Endodermal cell (in vitro differentiated cells): ENCODE measurements around the gene PAIP1. TPM values are rescaled to one million over a fixed set of nuclear protein-coding genes. Genes with fewer than 3 reads are reported as not detected.

Experiments used
- DNase-seq: peaks from one replicate; pipeline ENCODE4 v3.0.0-alpha.2; 2017
- H3K27ac ChIP-seq: 2 replicates; pipeline ENCODE4 v1.5.1; 2013; ENCODE audit warnings: mild to moderate bottlenecking, low read depth, low read length, moderate library complexity
- H3K27me3 ChIP-seq: 2 replicates; pipeline ENCODE4 v1.6.1; 2013; ENCODE audit warnings: mild to moderate bottlenecking, low read length, moderate library complexity; ENCODE audit not compliant: insufficient read depth, control insufficient read depth, poor library complexity, severe bottlenecking
- H3K36me3 ChIP-seq: 2 replicates; pipeline ENCODE4 v1.7.0; 2013; ENCODE audit warnings: mild to moderate bottlenecking, low read length, moderate library complexity; ENCODE audit not compliant: control insufficient read depth, insufficient read depth
- H3K4me1 ChIP-seq: one replicate; pipeline ENCODE4 v1.7.0; 2013; ENCODE audit warnings: low read length; ENCODE audit not compliant: control insufficient read depth, insufficient read depth
- H3K4me3 ChIP-seq: 2 replicates; pipeline ENCODE4 v1.5.1; 2013; ENCODE audit warnings: mild to moderate bottlenecking, low read length, moderate library complexity
- H3K9ac ChIP-seq: 2 replicates; pipeline ENCODE4 v1.6.1; 2013; ENCODE audit warnings: mild to moderate bottlenecking, low read length, moderate library complexity; ENCODE audit not compliant: poor library complexity, severe bottlenecking; ENCODE audit errors: extremely low read depth
- H3K9me3 ChIP-seq: 2 replicates; pipeline ENCODE4 v1.6.1; 2013; ENCODE audit warnings: mild to moderate bottlenecking, low read length, moderate library complexity; ENCODE audit not compliant: control insufficient read depth
- H3K27ac Mint-ChIP-seq: 2 replicates; pipeline ENCODE4 v1.8.0; 2020; ENCODE audit warnings: mixed read lengths
- H3K27me3 Mint-ChIP-seq: 2 replicates; pipeline ENCODE4 v1.8.0; 2021; ENCODE audit warnings: mild to moderate bottlenecking, mixed read lengths; ENCODE audit not compliant: insufficient read depth
- H3K36me3 Mint-ChIP-seq: 2 replicates; pipeline ENCODE4 v1.8.0; 2020; ENCODE audit warnings: low read depth, mixed read lengths
- H3K4me1 Mint-ChIP-seq: 2 replicates; pipeline ENCODE4 v1.8.0; 2020; ENCODE audit warnings: mixed read lengths
- H3K4me3 Mint-ChIP-seq: 2 replicates; pipeline ENCODE4 v1.8.0; 2020; ENCODE audit warnings: mild to moderate bottlenecking, moderate library complexity, mixed read lengths
- H3K9me3 Mint-ChIP-seq: 2 replicates; pipeline ENCODE4 v1.8.0; 2020; ENCODE audit warnings: mild to moderate bottlenecking, mixed read lengths
- CTCF ChIP-seq: fragments of 200-600 bp; sonication (generic); conservative IDR thresholded peaks from 2 replicates; pipeline ENCODE4 v1.5.0; 2021; ENCODE audit warnings: antibody characterized with exemption, mild to moderate bottlenecking
- WGBS, 2 experiments: methylation state at CpG; one replicate each; pipeline versions ENCODE4 v1.1.5 to v1.1.7; 2013; ENCODE audit warnings: missing lambda C conversion rate in 2 of 2, mixed read lengths in 1 of 2; ENCODE audit not compliant: insufficient coverage in 1 of 2, insufficient read length in 1 of 2; 5-methylcytosine and 5-hydroxymethylcytosine counted together
- total RNA-seq, 2 donors: library from RNA; stranded (reverse); fragmentation: NEBNext Ultra II Directional in 1 of 2; extraction: Animal tissue kit (Norgen Biotek cat#: 25700) in 1 of 2; gene quantifications; 2 replicates in 1 of 2; 3 replicates in 1 of 2; pipeline ENCODE4 v1.2.1, GENCODE V29; 2021

The PAIP1 gene
- total RNA-seq, 2 donors from 2014 or later, result 115 to 118 TPM

- TF ChIP-seq CTCF, result no peak
- DNase-seq, result no peak
- H3K9ac ChIP-seq, result no peak overlapping the region
- H3K4me1 ChIP-seq, result no peaks in the 10 kb centered on the region
- H3K4me3 Mint-ChIP-seq, result no peak overlapping the region
- H3K27me3 ChIP-seq, result no peaks in the 10 kb centered on the region
- H3K36me3 ChIP-seq, result no peaks in the 10 kb centered on the region
- H3K36me3 Mint-ChIP-seq, result peaks cover 2% of the 10 kb centered on the region
- peaks cover 13% of the 10 kb centered on the region for H3K9me3 ChIP-seq
- H3K9me3 Mint-ChIP-seq, result peaks cover 5% of the 10 kb centered on the region
- H3K4me1 Mint-ChIP-seq, result no peaks in the 10 kb centered on the region
- WGBS, 2 experiments, result 40 to 55% methylated on average over 1 of the region's 1 CpG
- H3K27ac Mint-ChIP-seq, result no peak overlapping the region
- H3K27me3 Mint-ChIP-seq, result no peaks in the 10 kb centered on the region
- H3K27ac ChIP-seq, result no peak overlapping the region
- no peak overlapping the region for H3K4me3 ChIP-seq
Measured at GRCh38 chr5:43588842-43589241, 32.0 kb upstream of the PAIP1 start.

GRCh38 chr5:43584166-43584699, 27.4 kb upstream of the PAIP1 start:
- Histone ChIP-seq H3K9ac (no peak overlapping the region), H3K4me1 (no peaks in the 10 kb centered on the region), H3K27me3 (no peaks in the 10 kb centered on the region), H3K27ac (no peak overlapping the region), H3K36me3 (no peaks in the 10 kb centered on the region), H3K9me3 (peaks cover 13% of the 10 kb centered on the region), H3K4me3 (no peak overlapping the region)
- no peak for DNase-seq
- no peak overlapping the region for H3K27ac Mint-ChIP-seq
- TF ChIP-seq CTCF, result no peak
- no peaks in the 10 kb centered on the region for H3K27me3 Mint-ChIP-seq
- whole genome bisulfite sequencing, 2 experiments, result 75% methylated on average over 1 of the region's 1 CpG; no CpG with 5 or more reads in 1 of the 2 experiments
- peaks cover 5% of the 10 kb centered on the region for H3K9me3 Mint-ChIP-seq
- no peak overlapping the region for H3K4me3 Mint-ChIP-seq
- H3K4me1 Mint-ChIP-seq, result peaks cover 4% of the 10 kb centered on the region
- H3K36me3 Mint-ChIP-seq, result peaks cover 2% of the 10 kb centered on the region

- no peak for DNase-seq
- Mint-ChIP-seq H3K36me3 (peaks cover 2% of the 10 kb centered on the region), H3K4me1 (peaks cover 4% of the 10 kb centered on the region), H3K27ac (no peak overlapping the region), H3K4me3 (no peak overlapping the region), H3K27me3 (no peaks in the 10 kb centered on the region), H3K9me3 (peaks cover 7% of the 10 kb centered on the region)
- no peak for TF ChIP-seq CTCF
- no peaks in the 10 kb centered on the region for H3K4me1 ChIP-seq
- H3K36me3 ChIP-seq, result no peaks in the 10 kb centered on the region
- H3K9me3 ChIP-seq, result peaks cover 13% of the 10 kb centered on the region
- H3K27ac ChIP-seq, result no peak overlapping the region
- no peaks in the 10 kb centered on the region for H3K27me3 ChIP-seq
- H3K4me3 ChIP-seq, result no peak overlapping the region
- H3K9ac ChIP-seq, result no peak overlapping the region
Measured at GRCh38 chr5:43583724-43584123, 26.8 kb upstream of the PAIP1 start.
